NCI-H128 (cell line): Measurements from ENCODE around the gene LHPP.

ENCODE experiments used
- DNase-seq: peaks from one replicate; lab custom pipeline; 2025; ENCODE audit not compliant: unreplicated experiment; lab: John Stamatoyannopoulos, UW

Gene LHPP

DNA sequence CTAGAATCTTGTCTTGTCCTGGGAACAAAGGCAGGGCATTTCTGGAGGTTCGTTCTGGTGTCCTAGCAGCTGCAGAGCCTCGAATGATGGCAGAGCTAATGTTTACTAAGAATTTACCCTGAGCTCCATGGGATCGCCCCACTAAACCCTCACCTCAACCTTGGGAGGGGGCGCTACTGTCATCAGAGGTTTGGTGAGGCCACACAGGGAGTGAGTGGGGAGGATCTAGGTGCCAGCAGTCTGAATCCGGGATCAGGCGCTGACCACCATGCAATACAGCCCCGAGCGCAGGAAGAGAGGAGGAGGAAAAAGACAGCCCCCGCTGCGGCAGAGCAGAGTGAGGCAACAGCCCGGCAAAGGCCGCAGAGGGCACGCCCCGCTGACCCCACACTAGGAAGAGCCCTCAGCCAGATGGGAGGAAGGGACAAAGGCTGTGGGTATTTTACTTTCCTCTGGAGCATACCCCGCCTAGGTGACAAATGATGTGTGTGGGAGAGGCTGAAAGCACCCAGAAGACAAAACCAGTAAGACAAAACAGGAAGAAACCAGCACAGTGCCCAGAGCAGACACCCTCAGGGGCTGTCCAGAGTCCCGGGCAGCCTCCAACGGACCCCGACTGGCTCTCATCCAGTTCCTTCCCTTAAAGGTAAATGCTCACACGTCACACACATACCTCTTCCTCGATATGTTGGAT, 179.1 kb downstream of the LHPP start:
- no peak for DNase-seq

DNA sequence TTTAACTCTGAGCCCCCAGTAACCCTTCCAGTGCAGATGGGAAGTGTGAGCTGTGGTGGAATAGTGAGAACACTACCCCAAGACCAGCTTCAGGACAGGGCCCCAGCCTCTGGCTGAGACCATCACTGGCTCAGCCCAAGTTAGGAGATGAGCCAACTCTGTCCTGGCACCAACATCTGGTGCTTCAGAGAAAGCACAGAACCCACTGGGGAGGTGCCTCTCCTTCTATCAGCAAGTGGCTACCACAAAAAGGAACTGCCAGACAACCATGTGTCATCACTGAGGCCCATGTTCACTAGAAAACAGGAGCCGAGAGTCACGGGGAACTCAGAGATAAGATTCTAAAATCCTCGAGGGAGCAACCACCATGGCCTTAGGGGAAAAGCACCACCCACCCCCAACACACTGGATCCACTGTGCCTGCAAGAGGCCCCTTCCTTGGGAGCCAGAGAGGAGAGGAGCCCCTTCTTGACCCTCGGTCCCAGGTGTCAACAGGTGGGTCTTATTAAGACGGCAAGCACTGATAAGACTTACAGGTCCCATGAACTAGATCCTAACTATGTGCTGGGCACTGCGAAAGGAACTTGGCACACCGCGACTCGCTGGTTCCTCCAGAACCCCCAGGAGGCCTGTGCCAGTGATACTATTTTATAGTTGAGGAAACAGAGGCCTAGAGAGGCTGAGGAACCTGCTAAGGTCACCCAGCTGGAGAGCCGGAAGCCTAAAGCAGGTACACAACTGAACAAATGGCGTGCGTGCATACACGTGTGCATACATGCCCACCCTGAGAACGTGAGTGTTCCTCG, 179.9 kb downstream of the LHPP start:
- DNase-seq: no peak

DNA sequence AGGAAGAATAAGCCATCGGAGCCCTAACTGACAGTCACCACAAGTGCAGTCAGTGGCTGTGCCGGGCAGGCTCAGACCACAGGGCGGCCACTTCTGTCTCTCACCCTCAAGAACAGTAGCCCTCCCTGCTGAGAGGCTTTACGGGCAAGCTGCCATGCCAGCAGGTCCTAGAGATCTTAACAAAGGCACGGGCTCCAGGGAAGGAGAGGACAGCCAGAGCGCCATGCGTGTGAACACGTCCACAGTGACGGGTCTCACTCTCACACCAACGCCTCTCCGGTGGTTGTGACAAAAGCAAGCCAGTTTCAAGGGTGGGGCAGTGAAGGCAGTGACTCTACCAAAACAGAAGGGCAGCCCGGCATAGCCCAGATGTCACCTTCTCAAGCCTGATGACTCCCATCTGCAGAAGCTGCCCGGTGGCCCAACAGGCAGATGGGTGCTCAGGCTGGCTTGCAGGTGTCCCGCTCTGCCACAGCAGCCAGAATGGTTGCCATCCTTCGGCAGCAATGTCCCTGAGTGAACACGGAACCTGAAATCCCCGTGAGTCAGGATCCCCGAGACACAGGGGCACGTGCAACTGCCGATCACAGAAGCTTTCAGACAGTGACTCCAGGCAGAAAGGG, 180.6 kb downstream of the LHPP start:
- DNase-seq: no peak

DNA sequence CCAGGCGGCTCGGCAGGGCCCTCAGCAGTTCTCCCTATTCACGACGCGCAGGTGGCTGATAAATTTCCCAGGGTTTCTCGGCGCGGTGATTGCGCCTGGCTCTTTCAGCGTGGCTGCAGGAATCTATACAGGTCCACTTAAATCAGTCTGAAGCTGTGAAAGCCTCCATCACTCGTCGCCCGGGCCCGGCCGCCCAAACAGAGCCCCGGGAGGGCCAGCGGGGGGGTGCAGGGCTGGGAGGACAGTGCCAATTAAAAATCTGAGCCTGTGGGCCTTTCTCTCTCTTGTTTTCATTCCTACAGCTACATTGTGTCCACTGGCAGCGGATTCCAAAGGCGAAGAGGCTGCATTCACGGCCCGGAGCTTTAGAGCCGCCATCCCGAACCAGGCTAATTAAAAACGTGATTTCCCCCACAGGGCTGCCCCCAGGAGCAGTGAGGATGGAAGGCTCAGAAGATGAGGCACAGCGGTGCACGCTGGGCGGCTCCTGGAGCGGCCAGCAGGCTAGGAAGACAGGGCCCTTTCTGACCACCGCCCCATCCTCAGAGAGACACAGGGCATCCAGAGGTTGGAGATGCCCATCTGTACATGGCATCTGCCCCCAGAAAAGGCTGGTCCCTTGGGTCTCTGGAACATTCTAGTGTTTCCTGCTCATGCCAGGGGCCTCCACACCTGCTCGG, 181.8 kb downstream of the LHPP start:
- DNase-seq: no peak

DNA sequence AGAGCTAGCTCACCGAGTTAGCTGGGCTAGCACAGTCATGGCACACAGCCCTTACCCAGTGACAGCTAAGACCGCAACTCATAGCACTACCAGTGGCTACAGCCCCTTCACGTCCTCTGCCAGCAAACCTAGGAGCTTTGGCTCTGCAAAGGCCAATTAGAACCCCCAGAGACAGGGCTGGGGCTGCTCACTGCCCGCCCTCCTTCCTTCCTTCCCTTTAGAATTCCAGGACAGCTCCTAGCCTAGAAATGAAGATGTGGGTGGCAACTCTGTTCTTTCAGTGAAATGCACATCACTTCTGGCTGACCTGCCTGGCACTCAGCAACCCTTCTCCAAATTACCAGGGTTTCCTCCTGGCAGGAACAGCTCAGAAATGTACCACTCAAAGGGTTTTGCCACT, 182.6 kb downstream of the LHPP start:
- DNase-seq: no peak

DNA sequence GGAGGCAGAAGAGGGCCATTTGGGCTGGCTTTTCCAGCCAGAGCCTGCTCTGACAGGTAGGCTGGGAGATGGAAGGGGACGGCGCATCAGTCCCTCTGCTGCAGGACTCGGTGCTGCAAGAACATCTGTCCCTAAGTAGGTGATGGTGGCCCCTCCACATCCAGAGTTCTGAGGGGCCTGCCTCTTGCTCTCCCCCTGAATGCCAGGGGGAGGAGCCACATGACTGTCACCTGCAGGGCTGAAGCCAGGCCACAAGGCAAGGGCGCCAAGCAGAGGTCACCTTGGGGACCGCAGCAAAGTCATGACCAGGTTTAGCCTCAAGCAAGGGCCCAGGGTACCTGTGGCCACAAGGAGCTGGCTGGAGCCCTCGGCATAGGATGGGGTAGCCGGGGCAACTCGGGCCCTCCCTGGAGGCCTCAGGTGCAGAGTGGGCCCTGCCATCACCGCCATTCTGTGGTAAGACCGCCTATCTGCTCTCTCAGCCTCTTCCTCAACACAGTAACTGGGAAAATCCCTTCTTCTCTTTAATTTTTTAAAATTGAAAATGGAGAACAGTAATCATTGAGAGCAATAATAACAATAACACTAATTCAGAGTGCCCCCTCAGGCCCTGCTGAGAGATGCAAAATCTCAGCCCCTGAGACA, 183.3 kb downstream of the LHPP start:
- no peak for DNase-seq

DNA sequence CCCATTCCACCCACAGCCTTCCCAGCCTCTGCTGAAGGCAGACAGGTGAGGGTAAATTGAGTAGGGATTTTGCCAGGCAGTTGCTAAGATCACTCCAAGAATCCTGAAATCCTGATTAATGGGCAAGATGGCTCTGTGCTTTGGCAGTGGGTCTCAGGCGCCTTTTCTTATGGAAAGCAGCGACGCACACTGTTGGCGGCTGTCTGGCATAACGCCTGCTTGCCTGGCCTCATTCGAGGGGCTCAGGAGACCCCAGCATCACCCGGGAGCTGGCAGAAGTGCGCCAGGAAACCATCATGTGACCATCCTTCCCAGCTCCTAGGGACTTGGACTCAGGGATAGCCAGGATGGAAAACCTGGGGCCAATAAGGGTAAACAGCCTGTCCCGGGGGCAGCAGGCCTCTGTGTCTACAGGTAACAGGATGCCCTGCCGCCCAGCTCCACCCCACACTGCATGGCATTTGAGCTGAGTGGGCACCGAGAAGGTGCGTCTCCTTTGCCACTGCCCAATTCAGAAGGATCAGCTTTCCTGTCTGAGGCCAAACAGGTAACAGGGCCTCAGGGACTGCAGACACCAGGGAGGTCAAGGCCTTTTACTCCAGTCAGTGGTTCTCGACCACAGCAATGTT, 184.0 kb downstream of the LHPP start:
- DNase-seq: no peak

DNA sequence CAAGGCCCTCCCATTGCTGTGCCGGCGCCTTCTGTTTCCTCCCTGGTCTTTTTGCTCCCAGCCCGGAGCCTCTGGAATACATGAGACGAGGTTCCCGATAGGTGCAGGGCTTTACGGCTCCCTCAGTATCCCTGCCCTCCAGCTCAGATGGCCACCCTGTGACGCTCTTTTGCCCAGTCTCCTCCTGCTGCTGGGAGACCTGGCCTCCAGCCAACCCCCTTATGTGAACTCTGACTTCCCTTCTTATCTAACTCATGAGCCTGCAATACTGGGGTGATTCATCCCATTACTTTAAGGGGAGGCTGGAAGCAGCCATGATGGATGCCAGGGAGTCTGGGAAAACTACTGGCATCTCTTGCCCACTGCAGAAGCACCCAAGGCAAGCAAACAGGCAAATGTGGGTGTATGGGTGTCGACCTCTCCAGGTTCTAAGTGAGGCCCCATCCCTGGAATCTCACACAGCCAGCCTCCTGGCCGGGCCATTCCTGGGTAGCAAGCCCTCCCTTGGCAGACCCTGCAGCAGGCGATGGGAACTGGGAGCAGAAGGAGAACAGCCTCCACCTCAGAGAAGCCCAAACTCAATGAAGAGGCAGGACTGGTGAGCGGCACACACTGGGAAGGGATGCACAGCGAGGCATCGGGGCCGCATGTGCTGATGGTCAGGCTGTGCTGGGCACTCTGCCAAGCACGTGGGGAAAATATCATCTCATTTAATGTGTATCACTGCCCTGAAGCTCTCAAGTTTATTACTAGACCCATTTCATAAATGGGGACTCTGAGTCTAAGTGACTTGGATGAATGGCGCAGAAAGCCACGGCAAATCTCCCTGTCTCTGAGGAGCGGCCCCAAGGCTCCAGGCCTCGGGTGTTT, 185.1 kb downstream of the LHPP start:
- no peak for DNase-seq

DNA sequence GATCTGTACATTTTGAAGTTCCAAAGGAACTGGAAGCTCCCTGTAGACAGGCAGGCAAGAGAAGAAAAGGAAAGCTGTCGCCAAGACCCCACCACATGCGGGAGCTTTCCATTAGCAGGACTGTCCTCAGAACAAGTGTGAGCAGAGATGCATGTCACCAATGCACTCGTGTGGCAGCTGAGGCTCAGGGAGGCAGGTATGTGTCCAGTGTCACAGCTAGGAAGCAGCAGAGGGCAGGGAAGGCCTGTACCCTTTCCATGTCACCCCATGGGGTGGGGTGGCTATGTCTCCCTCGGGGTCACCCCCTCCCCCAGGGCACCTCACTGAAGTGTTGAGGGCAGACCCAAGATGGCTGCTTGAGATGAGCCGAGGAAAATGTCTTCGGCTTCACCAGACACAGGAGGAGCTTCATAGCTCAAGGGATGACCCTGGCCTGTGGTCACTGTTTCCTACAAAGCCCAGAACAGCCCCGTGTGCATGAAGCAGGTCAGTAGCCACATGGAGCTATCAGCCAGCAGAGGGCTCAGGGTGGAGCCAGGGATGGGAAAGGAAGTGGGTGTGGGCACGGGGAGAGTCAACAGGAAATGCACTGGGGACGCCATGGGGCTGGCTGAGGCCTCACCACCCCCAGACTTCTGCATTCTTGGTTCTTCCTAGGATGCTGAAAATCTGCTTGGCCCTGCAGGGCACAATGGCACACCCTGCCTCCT, 186.0 kb downstream of the LHPP start:
- DNase-seq: no peak

DNA sequence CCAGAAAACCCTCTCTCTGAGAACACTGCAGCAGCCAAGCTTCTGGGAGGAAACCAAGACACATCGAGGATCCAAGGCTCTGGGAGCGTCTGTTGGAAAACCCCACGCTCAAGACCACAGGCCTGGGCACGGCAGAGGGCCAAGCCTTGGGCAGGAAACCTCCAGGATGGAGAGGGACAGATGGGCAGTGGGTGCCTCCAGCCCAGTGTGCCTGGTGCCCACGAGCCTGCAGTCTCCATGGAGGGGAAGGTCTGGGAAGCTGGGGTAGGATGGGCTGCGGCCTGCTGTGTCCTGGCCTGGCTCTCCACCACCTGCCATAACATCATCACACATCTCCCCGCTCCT, 186.5 kb downstream of the LHPP start:
- DNase-seq: no peak

DNA sequence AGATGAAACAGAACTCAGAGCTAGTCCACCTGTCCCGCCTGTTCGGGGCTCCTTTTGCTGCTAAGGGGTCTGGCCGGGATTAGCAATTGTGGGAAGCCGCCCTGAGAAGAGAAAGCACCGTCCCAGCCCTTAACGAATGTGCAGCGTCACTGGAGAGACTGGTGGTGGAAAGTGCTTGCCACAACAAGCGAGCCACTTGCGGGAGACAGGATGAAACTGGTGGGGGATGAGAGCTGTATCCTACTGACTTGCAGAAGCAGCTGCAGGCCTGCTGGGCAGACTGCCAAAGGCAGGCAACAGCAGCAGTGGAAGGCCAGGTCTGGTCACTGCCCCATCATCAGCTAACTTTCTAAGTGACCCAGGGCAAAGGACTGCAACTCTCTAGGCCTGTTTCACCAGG, 187.1 kb downstream of the LHPP start:
- no peak for DNase-seq

DNA sequence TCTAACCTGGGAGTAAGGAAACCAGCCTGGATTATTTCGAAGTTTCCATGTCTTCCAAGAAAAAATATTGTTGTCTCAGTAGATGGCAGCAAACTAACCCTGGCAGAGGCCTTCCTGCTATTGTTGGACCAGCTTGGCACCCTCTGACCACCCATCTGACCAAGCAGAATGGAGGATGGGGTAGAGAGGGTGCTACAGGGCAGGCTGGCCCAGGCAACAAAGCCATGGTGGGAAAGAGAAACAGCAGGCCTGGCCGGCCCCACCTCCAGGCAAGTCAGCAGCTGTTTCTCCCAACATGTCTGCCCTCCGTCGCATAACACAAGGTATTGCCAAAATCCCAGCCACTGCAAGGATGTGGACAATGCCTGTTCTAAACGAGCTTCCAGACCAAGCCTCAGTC, 187.6 kb downstream of the LHPP start:
- no peak for DNase-seq

DNA sequence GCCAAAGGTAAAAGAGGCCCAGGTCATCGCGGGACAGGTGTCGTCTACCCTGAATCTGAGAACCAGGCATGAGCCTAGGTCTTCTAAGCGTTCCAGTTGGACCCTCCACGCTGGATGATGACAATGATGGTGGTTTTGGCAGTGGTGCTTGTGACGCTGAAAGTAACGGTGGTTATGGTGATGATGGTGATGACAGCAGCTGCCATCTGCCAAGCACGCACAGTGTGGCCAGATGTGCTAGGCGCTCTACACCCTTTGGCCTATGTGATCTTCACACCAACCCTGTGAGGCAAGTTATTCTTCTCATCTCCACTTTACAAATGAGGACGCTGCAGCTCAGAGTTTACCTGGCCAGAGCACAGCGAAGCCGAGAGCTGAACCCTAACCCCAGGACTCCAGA, 188.6 kb downstream of the LHPP start:
- no peak for DNase-seq

DNA sequence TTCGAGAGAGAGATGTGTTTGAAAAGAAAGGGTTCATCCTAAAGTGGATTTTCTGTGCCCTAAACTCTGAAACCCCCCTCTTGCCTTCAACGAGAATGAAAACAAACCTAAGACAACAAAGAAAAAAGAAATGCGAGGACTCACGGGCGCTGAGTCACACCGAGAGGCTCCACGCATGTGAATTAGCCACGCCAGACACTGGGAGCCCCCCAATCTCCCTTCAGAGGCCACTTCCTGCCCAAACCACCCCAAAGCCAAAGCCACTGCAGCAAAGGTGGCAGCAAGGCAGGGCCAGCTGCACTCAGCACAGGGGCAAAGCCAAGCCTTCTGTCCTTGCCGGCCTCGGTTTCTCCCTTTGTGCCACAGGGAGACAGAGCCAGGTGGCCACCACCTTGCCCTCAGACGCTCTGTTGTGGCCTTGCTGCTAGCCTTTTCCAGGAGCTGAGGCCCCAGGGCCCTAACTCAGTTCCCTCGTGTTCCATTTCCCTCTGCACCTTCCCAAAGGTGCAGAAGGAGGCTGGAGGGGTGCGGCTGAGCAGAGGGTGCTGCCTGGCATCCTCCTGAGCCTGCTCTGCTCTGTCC, 189.3 kb downstream of the LHPP start:
- DNase-seq: no peak

DNA sequence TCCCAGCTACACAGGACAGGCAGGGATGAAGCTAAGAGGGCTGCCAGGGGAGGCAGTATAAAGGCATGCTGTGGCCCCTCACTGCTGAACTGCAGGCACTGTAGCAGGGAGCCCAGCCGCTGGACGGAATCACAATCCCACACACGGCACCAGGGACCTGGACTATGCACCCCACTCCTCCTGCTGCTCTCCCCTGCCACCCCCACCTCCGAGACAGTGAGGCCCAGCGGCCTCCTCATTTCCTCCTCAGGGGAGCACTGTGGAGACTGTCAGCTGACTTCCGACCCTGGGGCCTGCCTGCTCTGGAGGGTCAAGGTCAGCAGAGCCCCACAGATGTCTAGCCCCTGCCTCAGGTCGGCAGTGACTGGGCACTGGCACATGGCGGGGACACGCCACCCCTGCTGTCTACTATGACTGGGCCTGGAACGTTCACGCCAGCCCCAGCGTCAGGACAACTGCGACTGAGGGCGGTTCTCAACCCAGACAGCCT, 189.8 kb downstream of the LHPP start:
- DNase-seq: no peak

DNA sequence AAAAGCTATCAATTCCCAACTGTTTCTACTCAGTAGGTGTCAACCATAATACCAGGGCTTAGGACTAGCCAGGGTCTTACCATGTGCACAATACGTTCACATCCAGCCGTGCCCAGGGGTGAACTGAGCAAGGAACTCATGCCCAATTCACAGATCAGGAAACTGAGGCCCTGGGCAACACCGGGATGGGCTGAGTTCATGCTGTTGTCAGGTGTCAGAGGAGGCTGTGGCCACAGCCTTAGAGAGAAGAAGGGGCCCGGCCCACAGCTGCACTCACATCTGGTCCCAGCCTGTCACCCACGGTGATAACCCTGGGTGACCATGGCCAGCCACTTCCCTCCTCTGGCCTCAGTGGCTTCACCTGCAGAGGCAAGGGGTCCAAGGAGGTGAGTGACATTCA, 190.6 kb downstream of the LHPP start:
- no peak for DNase-seq

DNA sequence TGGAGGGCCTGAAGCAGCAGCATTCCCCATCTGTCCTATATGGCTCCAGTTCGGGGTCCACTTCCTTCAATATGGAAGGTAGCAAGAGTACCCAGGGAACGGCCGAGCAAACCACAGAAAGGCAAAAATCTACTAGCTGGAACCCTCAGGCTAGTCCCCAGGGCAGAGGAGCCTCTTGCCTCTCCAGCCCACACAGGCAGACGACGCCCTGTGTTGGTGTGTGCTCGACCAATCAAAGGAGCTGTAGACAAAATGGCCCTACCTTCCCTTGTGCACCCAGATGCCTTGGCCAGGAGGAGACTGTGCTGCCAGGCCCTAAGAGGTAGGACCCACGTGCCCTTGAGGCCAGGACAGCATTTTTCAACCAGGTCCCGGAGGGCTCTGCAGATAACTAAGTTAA, 191.1 kb downstream of the LHPP start:
- no peak for DNase-seq

DNA sequence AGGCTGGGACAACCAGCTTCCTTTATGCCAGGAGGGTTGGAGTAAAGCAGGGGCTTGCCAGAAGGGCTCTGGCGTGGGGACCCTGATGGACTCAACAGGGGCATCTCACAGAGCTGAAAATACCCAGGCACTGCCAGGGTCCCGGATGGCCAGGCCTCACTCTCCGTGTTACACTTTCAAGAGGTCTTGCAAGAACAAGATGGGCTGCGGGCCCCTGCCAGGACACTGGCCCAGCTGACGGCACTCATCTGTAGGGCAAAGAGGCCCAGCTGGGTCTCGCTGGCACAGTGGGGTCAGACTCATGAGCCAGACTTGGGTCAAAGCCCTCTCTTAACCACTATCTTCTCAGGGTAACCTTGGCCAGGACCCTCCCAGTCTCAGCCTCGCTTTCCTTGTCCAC, 191.7 kb downstream of the LHPP start:
- DNase-seq: no peak
